ENCODE results near the gene GPR183.

- no peak for TF ChIP-seq CTCF (IDR thresholded peaks at IDR 0.05)
- no peak for TF ChIP-seq POLR2A (IDR thresholded peaks at IDR 0.05)
These were observed 1.6 kb downstream of the GPR183 start for GRCh38 chr13:99305566-99305965.
